ENCODE data around the gene PLCD3. TPM values are rescaled to one million over a fixed set of nuclear protein-coding genes. Genes with fewer than 3 reads are reported as not detected.

PLCD3 gene
- total RNA-seq, 1 experiment from 2014 or later, result 55.8 TPM

GRCh38 chr17:45146890-45147580 lies 14.7 kb upstream of the PLCD3 start (continued):
- TF ChIP-seq FOXP1 (CRISPR knock-in tag; IDR thresholded peaks at IDR 0.05; ENCODE audit: borderline replicate concordance) (no peak), EMX1 (CRISPR knock-in tag; IDR thresholded peaks at IDR 0.05) (0 out of 2 replicates have a peak, but pooled peaks have one; percentile 24), PREB (CRISPR knock-in tag; IDR thresholded peaks at IDR 0.05; ENCODE audit: borderline replicate concordance) (no peak), SP1 (CRISPR knock-in tag; conservative IDR thresholded peaks at IDR 0.05) (no peak)

- TF ChIP-seq E2F4 (CRISPR knock-in tag; IDR thresholded peaks at IDR 0.05; ENCODE audit: borderline replicate concordance, low read depth) (no peak), PRDM15 (CRISPR knock-in tag; IDR thresholded peaks at IDR 0.05) (no peak), PREB (CRISPR knock-in tag; IDR thresholded peaks at IDR 0.05; ENCODE audit: borderline replicate concordance) (no peak)
- CTCF ChIA-PET, result interaction anchor here (1.4 to 16.3 kb wide), 3 partner anchors 12 to 51 kb away, joined by 7 to 531 read pairs (median 171); partner anchors contain the start of genes ACBD4, HEXIM2 and PLCD3
- peaks cover 5% of the 10 kb centered on the region; the same call in 1 of the 2 replicates for H3K27me3 Mint-ChIP-seq (ENCODE audit: low read depth)
- ATAC-seq (no peak), DNase-seq (ENCODE audit: low spot score) (no peak)
- POLR2A ChIA-PET, result interaction anchor here (2.4 kb wide), 1 partner anchor 26 kb away, joined by 5 read pairs; no protein-coding TSS in a partner anchor
- H3K36me3 Mint-ChIP-seq, result no peaks in the 10 kb centered on the region; the same call in 1 of the 2 replicates
- peak overlapping the region; percentile 98 for H3K4me3 Mint-ChIP-seq
- peak overlapping the region; percentile 99 for H3K27ac Mint-ChIP-seq
- peaks cover 39% of the 10 kb centered on the region for H3K4me1 Mint-ChIP-seq
- no peaks in the 10 kb centered on the region for H3K9me3 Mint-ChIP-seq
Observed at GRCh38 chr17:45146592-45146889, 14.2 kb upstream of the PLCD3 start.

GRCh38 chr17:45146166-45146565 lies 13.9 kb upstream of the PLCD3 start:
- CTCF ChIA-PET, result interaction anchor here (1.4 to 16.3 kb wide), 3 partner anchors 12 to 51 kb away, joined by 7 to 531 read pairs (median 171); partner anchors contain the start of genes ACBD4, HEXIM2 and PLCD3
- ATAC-seq (no peak), DNase-seq (ENCODE audit: low spot score) (no peak)
- Mint-ChIP-seq H3K27ac (no peak overlapping the region), H3K9me3 (no peaks in the 10 kb centered on the region), H3K36me3 (peaks cover under 1% of the 10 kb centered on the region; the same call in 1 of the 2 replicates), H3K4me3 (peak overlapping the region; percentile 98), H3K27me3 (ENCODE audit: low read depth) (peaks cover 5% of the 10 kb centered on the region; the same call in 1 of the 2 replicates), H3K4me1 (peaks cover 36% of the 10 kb centered on the region)
- POLR2A ChIA-PET, result interaction anchor here (2.4 to 3.1 kb wide), 2 partner anchors 15 to 26 kb away, joined by 5 to 16 read pairs; partner anchors contain the start of gene HEXIM2
- TF ChIP-seq PREB (CRISPR knock-in tag; IDR thresholded peaks at IDR 0.05; ENCODE audit: borderline replicate concordance) (no peak), JAZF1 (CRISPR knock-in tag; IDR thresholded peaks at IDR 0.05) (no peak), FOXP1 (CRISPR knock-in tag; IDR thresholded peaks at IDR 0.05; ENCODE audit: borderline replicate concordance) (no peak), TP53 (CRISPR knock-in tag; IDR thresholded peaks at IDR 0.05) (no peak)

All from WTC11 (cell line).